Panc1 (cell line): ENCODE results near the gene CCDC102A. TPM values are rescaled to one million over a fixed set of nuclear protein-coding genes. Genes with fewer than 3 reads are reported as not detected.

Source experiments
- ATAC-seq: fragments of 200-7000 bp; cut with Tn5 transposase; 2 replicates; pipeline ENCODE4 v1.9.1; 2020; ENCODE audit warnings: mild to moderate bottlenecking, moderate library complexity
- BruUV-seq: library from RNA; stranded (reverse); fragments of 400-500 nt; replicated peaks from 2 replicates; lab custom pipeline; 2021; lab: Mats Ljungman, UMichigan
- CTCF ChIA-PET: fragments of 300-600 bp; sonication (Branson Sonifier 250); formaldehyde crosslinking; loops from one replicate; lab custom pipeline; 2022; ENCODE audit warnings: antibody characterized with exemption; lab: Charles Lee
- POLR2A ChIA-PET: fragments of 300-600 bp; sonication (Branson Sonifier 250); formaldehyde crosslinking; loops from one replicate; lab custom pipeline; 2022; ENCODE audit warnings: antibody characterized with exemption; lab: Charles Lee
- DNase-seq: peaks from one replicate; pipeline ENCODE4 v3.0.0-alpha.2; 2010; ENCODE audit warnings: low read depth, low spot score
- H3K27ac ChIP-seq: 2 replicates; pipeline ENCODE4 v1.5.1; 2011; ENCODE audit warnings: mild to moderate bottlenecking, low read length, inconsistent platforms
- H3K27me3 ChIP-seq: fragments of 200-500 bp; sonication (Bioruptor generic); 2 replicates; pipeline ENCODE4 v1.6.0; 2014; ENCODE audit warnings: low read length, inconsistent platforms; ENCODE audit not compliant: control insufficient read depth, insufficient read depth
- H3K36me3 ChIP-seq: fragments of 200-500 bp; sonication (Bioruptor generic); 2 replicates; pipeline ENCODE4 v1.5.1; 2014; ENCODE audit warnings: inconsistent platforms, mild to moderate bottlenecking, low read length, moderate library complexity; ENCODE audit not compliant: control insufficient read depth, insufficient read depth
- H3K4me1 ChIP-seq: 2 replicates; pipeline ENCODE4 v1.5.1; 2011; ENCODE audit warnings: inconsistent platforms, mild to moderate bottlenecking, low read length, moderate library complexity; ENCODE audit not compliant: control insufficient read depth, insufficient read depth
- H3K4me3 ChIP-seq, 2 experiments: 2 replicates each; pipeline ENCODE4 v1.5.1; 2011 to 2012; ENCODE audit warnings: low read depth in 2 of 2, low read length in 2 of 2, mild to moderate bottlenecking in 2 of 2, inconsistent platforms in 1 of 2, moderate library complexity in 1 of 2
- H3K9me3 ChIP-seq: fragments of 200-500 bp; sonication (Bioruptor generic); 2 replicates; pipeline ENCODE4 v1.5.1; 2014; ENCODE audit warnings: low read depth, mild to moderate bottlenecking, inconsistent platforms, low read length, moderate library complexity; ENCODE audit not compliant: control insufficient read depth, insufficient read depth
- CTCF ChIP-seq: fragments of 450-650 bp; IDR thresholded peaks from 2 replicates; pipeline ENCODE4 v1.5.1; 2017; ENCODE audit warnings: mild to moderate bottlenecking
- POLR2AphosphoS5 ChIP-seq: IDR thresholded peaks from 2 replicates; pipeline ENCODE4 v1.6.1; 2012; ENCODE audit warnings: mild to moderate bottlenecking, low read depth, low read length, moderate library complexity
- REST ChIP-seq, 2 experiments: IDR thresholded peaks; 2 replicates each; pipeline ENCODE4 v1.6.1; 2011 to 2012; ENCODE audit warnings: low read depth in 2 of 2, control low read depth in 1 of 2, low read length in 1 of 2, mild to moderate bottlenecking in 1 of 2, moderate library complexity in 1 of 2; ENCODE audit not compliant: insufficient read depth in 1 of 2
- SIN3A ChIP-seq: IDR thresholded peaks from 2 replicates; pipeline ENCODE4 v1.6.1; 2012; ENCODE audit warnings: low read depth, mild to moderate bottlenecking, low read length, moderate library complexity, borderline replicate concordance; ENCODE audit not compliant: insufficient read depth
- TCF7L2 ChIP-seq: IDR thresholded peaks from 2 replicates; pipeline ENCODE4 v1.6.1; 2011; ENCODE audit warnings: mild to moderate bottlenecking, low read depth, low read length, inconsistent platforms
- in situ Hi-C: cut with HindIII; loops from 2 replicates; pipeline ENCODE4 v1.10.0; 2016; ENCODE audit warnings: low sequenced_read_pairs, low pct_unique_long_range_greater_than_20kb
- intact Hi-C: fragments of 100-400 bp; cut with micrococcal nuclease; formaldehyde crosslinking; loops from one replicate; pipeline ENCODE4 v1.10.0; 2022; ENCODE audit not compliant: unreplicated experiment
- total RNA-seq: library from RNA; stranded (reverse); gene quantifications from one replicate; pipeline ENCODE4 v1.2.1, GENCODE V29; 2021; ENCODE audit not compliant: unreplicated experiment

The CCDC102A gene
- total RNA-seq, 1 experiment from 2014 or later, result 12.9 TPM

DNA sequence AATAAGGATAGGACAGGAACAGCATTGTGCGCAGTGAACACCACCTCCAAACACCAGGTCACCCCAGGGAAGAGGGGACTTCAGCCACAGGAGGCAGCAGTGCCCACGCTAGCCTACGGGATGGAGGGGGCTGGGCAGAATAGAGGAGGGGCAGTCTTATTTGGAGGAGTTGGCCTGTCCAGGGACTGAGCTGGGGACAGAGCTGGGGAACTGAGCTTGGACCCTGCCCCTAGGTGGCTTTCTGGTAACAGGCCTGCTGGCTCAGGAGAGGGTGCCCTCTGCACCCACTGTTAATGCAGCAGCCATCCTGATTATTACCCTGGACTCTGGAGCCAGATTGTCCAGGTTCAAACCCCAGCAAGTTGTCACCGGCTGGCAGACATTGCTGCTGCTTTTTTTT lies 9.3 kb downstream of the CCDC102A start:
- no peak overlapping the region for H3K27ac ChIP-seq
- BruUV-seq, result no TSS peak
- TF ChIP-seq REST (IDR thresholded peaks at IDR 0.05; ENCODE audit: insufficient read depth in 1 of 2, low read depth in 2 of 2, low read length in 1 of 2) (no peak), CTCF (no peak), TCF7L2 (no peak), SIN3A (no peak), POLR2AphosphoS5 (no peak)
- in situ Hi-C loops (no loop called here), intact Hi-C loops (no loop called here)
- POLR2A ChIA-PET, result no interaction called here
- H3K4me1 ChIP-seq, result no peaks in the 10 kb centered on the region
- H3K27me3 ChIP-seq, result no peaks in the 10 kb centered on the region
- ATAC-seq (0 out of 2 replicates have a peak, but pooled peaks have one; percentile 13), DNase-seq (no peak)
- no peaks in the 10 kb centered on the region for H3K9me3 ChIP-seq
- H3K36me3 ChIP-seq, result no peaks in the 10 kb centered on the region
- no peak overlapping the region for H3K4me3 ChIP-seq
- CTCF ChIA-PET, result no interaction called here

DNA sequence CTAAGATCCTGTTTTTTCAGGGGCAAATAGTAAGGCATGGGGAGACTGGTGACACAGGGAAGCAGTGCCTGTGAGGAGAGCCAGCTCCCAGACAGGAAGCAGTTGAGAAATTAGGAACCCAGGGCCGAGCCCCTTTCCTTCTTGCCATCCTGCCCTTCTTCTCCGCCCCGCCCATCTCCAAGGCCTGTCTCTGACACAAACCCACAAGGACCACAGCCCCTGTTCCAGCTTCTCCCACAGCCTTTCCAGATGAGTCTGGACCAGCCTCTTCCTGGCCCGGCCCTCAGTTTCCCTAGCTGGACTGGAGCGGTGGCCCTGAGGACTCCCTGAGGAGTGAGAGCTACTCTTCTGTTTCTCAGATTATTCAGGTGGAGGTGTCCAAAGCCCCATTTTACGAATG lies 9.9 kb downstream of the CCDC102A start:
- no peak for ATAC-seq
- in situ Hi-C loops, result no loop called here
- Histone ChIP-seq H3K36me3 (no peaks in the 10 kb centered on the region), H3K9me3 (no peaks in the 10 kb centered on the region), H3K27me3 (no peaks in the 10 kb centered on the region), H3K4me3 (no peak overlapping the region), H3K27ac (no peak overlapping the region), H3K4me1 (no peaks in the 10 kb centered on the region)
- TF ChIP-seq CTCF (no peak), REST (IDR thresholded peaks at IDR 0.05; ENCODE audit: insufficient read depth in 1 of 2, low read depth in 2 of 2, low read length in 1 of 2) (no peak), SIN3A (no peak), POLR2AphosphoS5 (no peak), TCF7L2 (no peak)
- BruUV-seq, result no TSS peak
- ChIA-PET CTCF (no interaction called here), POLR2A (interaction anchor here (0.9 kb wide), 1 partner anchor 12 kb away, joined by 3 read pairs; no protein-coding TSS in a partner anchor)
- intact Hi-C loops, result no loop called here
- no peak for DNase-seq
